ENCODE results near the gene APMAP. TPM values are rescaled to one million over a fixed set of nuclear protein-coding genes. Genes with fewer than 3 reads are reported as not detected.

APMAP gene
- total and polyA plus RNA-seq, 9 of the 15 experiments (the other 6 are each of a cell fraction or from before 2014, with no cell fraction given) = 6.7 to 18.2 (median 14.4) TPM

- TF ChIP-seq YY1 (IDR thresholded peaks at IDR 0.05; ENCODE audit: borderline replicate concordance in 1 of 3, control insufficient read depth in 1 of 3, extremely low read depth in 1 of 3, insufficient read depth in 3 of 3, insufficient read length in 1 of 3, insufficient replicate concordance in 2 of 3, low read depth in 1 of 3, low read length in 2 of 3) = peak in 2 of 3 experiments; percentile 30 to 44
- TF ChIP-seq BHLHE40 (IDR thresholded peaks at IDR 0.05; ENCODE audit: low read length) = peak; percentile 65
- TF ChIP-seq SRSF1 (IDR thresholded peaks at IDR 0.05; ENCODE audit: low read depth, low read length) = no peak
- peak; percentile 70 for TF ChIP-seq VEZF1 (CRISPR knock-in tag; IDR thresholded peaks at IDR 0.05)
- TF ChIP-seq TAL1 (IDR thresholded peaks at IDR 0.05) = no peak
- TF ChIP-seq SMAD1 (IDR thresholded peaks at IDR 0.05; ENCODE audit: low read depth, low read length, partially characterized antibody) = peak; percentile 50
- peak; percentile 77 for TF ChIP-seq ZFX (CRISPR knock-in tag; IDR thresholded peaks at IDR 0.05)
- no peak for TF ChIP-seq RAD21 (CRISPR knock-in tag; conservative IDR thresholded peaks at IDR 0.05 in 1 of 2, IDR thresholded peaks at IDR 0.05 in 1 of 2)
- peak; percentile 53; the same call in 1 of the 2 replicates for TF ChIP-seq CTBP1 (IDR thresholded peaks at IDR 0.05; ENCODE audit: borderline replicate concordance)
- no peak for TF ChIP-seq HDAC3 (IDR thresholded peaks at IDR 0.05; ENCODE audit: borderline replicate concordance, partially characterized antibody)
- TF ChIP-seq, protein P1, sequence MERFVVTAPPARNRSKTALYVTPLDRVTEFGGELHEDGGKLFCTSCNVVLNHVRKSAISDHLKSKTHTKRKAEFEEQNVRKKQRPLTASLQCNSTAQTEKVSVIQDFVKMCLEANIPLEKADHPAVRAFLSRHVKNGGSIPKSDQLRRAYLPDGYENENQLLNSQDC (CRISPR knock-in tag; IDR thresholded peaks at IDR 0.05) = no peak
- TF ChIP-seq FOXO4 (CRISPR knock-in tag; IDR thresholded peaks at IDR 0.05) = no peak
- peak; percentile 24 for TF ChIP-seq CCNT2 (IDR thresholded peaks at IDR 0.05; ENCODE audit: borderline replicate concordance, extremely low read depth, insufficient read length, low read depth, low read length)
- peak; percentile 94 for TF ChIP-seq GABPB1 (CRISPR knock-in tag; IDR thresholded peaks at IDR 0.05)
- TF ChIP-seq FOSL1 (tag; conservative IDR thresholded peaks at IDR 0.05) = no peak
- peak in 1 of 2 experiments; percentile 41; a peak in 1 of 3 replicates for TF ChIP-seq CBX3 (IDR thresholded peaks at IDR 0.05; ENCODE audit: borderline replicate concordance in 1 of 2, low read length in 2 of 2)
- no peak for TF ChIP-seq DMBX1 (CRISPR knock-in tag; IDR thresholded peaks at IDR 0.05; ENCODE audit: borderline replicate concordance)
These were observed at the start of gene APMAP (continued) for GRCh38 chr20:24992487-24993205.

All from K562 (cell line).